HG02642 (cell line): ENCODE measurements around the gene LANCL1.

Experiments
- ATAC-seq: cut with Tn5 transposase; IDR thresholded peaks from one replicate; pipeline ENCODE4 v1.9.1; 2021; ENCODE audit warnings: mild to moderate bottlenecking; ENCODE audit not compliant: unreplicated experiment, poor library complexity

LANCL1 gene

GRCh38 chr2:210476194-210477128 is at the start of gene LANCL1:
Gene LANCL1 (minus strand): TSS chr2:210476759. CDS start chr2:210476396, 363 bp downstream.
- peak; percentile 100 for ATAC-seq

- no peak for ATAC-seq
Measured at GRCh38 chr2:210524533-210524932, 48.0 kb upstream of the LANCL1 start.

- ATAC-seq, result no peak
Measured at GRCh38 chr2:210523650-210524289, 47.2 kb upstream of the LANCL1 start.

GRCh38 chr2:210522399-210522798 is 45.8 kb upstream of the LANCL1 start:
- no peak for ATAC-seq

- no peak for ATAC-seq
Measured at GRCh38 chr2:210519594-210519993, 43.0 kb upstream of the LANCL1 start.

GRCh38 chr2:210517264-210517663 is 40.7 kb upstream of the LANCL1 start:
- no peak for ATAC-seq

- ATAC-seq, result no peak
Measured at GRCh38 chr2:210515911-210516310, 39.4 kb upstream of the LANCL1 start.

GRCh38 chr2:210503725-210504191 is 27.2 kb upstream of the LANCL1 start:
- no peak for ATAC-seq

GRCh38 chr2:210503001-210503623 is 26.6 kb upstream of the LANCL1 start:
- peak; percentile 85 for ATAC-seq

GRCh38 chr2:210496512-210496911 is 20.0 kb upstream of the LANCL1 start:
- peak; percentile 75 for ATAC-seq

GRCh38 chr2:210493528-210493927 is 17.0 kb upstream of the LANCL1 start:
- ATAC-seq, result peak; percentile 45

GRCh38 chr2:210481601-210482175 is 5.1 kb upstream of the LANCL1 start:
- no peak for ATAC-seq

- no peak for ATAC-seq
Measured at GRCh38 chr2:210480764-210481163, 4.2 kb upstream of the LANCL1 start.

- ATAC-seq, result no peak
Measured at GRCh38 chr2:210480079-210480478, 3.5 kb upstream of the LANCL1 start.

GRCh38 chr2:210478661-210479060 is 2.1 kb upstream of the LANCL1 start:
- no peak for ATAC-seq

GRCh38 chr2:210477496-210477895 is 937 bp upstream of the LANCL1 start:
- ATAC-seq, result no peak

- no peak for ATAC-seq
Measured at GRCh38 chr2:210475706-210476105, 853 bp downstream of the LANCL1 start.

- ATAC-seq, result no peak
Measured at GRCh38 chr2:210474776-210475175, 1.8 kb downstream of the LANCL1 start.

- ATAC-seq, result peak; percentile 65
Measured at GRCh38 chr2:210461401-210461800, 15.2 kb downstream of the LANCL1 start.
